HG02938 (cell line): ENCODE results near the gene SMTNL2.

Experiments
- ATAC-seq: cut with Tn5 transposase; IDR thresholded peaks from one replicate; pipeline ENCODE4 v1.9.1; 2021; ENCODE audit warnings: mild to moderate bottlenecking, moderate library complexity; ENCODE audit not compliant: unreplicated experiment

SMTNL2 gene

DNA sequence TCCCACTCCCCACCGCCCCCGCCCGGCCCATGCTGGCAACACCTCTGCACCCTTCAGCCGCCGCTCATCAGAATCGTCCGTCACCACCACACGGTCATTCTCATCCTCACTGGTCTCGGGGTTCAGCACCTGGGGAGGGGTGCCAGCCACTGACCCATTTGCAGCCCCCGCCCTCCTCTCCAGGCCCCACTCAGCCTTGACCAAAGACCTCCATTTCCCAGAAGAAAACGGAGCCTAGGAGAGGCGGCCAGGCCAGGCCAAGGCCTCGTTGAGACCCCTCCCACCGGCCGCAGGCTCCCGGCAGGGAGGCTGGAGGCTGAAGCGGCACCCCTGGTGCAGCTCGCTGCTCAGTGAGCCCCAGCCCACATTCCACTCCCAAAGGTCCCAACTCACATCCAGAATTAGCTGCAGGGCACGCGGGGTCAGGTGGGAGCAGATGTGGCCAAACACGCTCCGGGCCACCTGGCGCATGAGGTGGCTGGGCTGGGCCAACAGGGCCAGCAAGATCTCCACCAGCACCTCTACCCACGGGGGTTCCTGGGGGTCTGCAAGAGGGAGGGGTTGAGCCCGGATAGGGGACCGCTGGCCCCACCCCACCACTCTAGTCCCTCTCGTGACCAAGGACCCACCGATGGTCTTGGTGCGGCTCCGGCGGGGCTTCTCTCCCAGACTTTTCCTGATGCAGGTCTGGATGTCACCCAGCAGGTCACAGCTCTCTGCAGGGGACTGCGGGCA is 38.9 kb upstream of the SMTNL2 start:
- no peak for ATAC-seq

DNA sequence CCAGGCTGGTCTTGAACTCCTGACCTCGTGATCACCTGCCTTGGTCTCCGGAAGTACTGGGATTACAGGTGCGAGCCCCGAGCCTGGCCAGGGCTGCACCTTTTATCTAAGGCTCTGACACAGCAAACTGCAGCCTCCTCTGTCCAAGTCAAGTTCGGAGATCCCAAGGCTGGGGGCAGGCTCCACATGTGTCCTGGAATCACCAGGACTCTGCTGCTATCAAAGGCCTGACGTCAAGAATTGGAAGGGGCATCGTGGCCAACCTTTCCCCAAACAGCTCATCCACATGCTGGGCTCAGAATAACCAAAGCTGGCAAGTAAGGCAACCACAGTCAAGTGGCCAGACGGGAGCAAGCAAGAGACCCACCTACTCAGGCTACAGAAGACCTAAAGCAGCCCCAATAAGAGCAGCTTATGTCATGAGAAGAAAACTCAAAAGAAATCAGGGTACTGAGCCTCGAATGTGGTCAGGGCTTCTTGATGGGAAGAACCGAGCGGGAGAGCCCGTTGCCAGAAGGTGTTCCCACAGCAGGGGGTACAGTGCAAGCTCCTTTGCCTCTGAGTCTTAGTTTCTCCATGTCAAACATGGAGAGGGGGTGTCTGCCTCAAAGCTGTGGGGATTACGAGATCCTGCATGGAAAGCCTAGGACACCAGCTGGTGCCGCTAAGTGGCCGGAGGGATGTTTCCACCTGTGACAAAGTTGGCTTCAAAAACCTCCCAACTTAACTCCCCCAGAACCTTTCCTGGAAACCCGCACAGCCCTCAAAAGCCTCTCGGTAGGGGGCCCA is 37.0 kb upstream of the SMTNL2 start:
- ATAC-seq: no peak

DNA sequence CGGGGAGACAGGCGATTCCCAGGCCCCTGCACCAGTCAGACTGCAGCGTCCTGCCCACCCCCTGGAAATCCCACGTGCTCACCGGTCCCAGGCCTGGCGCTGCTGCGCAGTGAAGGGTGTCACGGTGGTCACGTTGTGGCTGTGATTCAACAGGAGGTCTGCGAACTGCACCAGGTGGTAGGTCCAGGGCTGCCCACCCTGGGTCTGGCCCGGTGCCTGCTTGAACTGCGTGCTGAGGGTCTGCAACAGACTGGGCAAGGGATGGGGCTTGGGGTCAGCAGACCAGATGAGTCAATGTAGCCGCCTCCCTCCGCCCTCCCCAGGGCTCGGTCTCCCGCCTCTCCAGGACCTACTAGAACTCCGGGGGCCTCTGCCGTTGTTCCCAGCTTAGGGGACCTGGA is 36.3 kb upstream of the SMTNL2 start:
- ATAC-seq: no peak

DNA sequence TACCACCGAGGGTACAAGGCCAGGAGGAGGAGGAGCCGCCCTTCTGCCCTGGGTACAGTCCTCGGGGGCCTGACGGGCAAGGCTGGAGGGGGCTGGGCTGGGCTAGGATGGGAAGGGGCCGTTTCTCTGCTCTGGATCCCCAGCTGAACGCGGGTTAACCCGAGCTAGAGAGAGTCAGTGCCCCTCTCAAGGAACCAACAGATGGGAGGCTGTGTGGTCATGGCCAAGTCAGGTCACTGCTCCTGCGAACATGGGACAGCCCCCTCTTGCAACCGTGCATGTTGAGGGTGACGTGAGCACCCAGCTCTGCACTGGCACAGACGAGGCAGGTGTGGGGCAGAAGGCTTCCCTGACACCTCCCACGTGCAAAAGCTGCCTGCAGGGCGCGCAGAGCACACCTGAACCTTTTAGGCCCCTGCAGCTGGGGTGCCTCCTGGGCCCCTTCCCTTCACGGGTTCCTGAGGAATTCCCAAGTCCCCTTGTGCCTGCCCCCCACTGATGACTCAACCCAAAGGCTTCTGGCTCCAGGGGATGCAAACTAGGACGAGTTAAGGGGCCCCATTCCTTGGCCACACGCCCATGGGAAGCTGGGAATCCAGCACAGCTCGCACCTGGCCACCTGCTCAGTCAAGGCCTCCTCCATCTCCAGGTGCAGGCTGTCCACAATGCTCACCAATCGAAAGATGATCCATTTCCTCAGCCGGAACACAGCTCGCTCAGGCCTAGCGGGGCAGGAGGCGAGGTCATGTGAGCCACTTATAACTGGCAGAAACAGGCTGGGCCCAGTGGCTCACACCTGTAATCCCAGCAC is 35.4 kb upstream of the SMTNL2 start:
- no peak for ATAC-seq

DNA sequence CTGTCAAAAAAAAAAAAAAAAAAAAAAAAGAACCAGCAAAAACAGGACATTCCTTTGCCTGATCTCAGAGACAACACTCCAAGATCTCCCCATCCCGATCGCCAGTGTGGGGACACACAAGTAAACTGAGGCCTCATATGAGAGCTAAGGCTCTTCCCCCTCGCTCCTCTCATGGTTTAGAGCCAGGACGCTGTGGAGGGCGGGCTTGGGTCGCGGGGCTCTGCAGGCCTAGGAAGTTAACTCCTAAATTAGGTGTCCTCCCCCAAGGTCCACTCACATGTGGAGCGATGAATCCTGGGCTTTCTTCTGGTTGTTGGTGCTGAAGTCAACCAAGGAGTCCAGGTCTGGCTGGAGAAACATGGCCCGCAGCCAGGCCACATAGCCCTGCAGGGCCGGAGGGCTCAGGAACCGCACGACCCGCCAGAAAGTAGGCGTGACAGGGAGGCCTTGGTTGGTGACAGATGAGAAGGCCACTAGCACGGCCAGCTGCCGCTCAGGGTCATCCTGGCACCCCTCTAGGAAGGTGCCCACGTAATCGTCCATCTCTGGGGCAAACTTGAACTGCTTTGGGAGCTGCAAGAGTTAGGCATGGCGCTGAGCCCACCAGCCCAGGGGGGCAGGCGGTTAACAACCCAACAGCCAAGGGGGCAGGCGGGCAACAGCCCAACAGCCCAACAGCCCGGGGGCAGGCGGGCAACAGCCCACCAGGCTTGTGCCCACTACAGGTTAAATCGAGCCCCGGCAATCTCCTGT is 34.4 kb upstream of the SMTNL2 start:
- no peak for ATAC-seq

DNA sequence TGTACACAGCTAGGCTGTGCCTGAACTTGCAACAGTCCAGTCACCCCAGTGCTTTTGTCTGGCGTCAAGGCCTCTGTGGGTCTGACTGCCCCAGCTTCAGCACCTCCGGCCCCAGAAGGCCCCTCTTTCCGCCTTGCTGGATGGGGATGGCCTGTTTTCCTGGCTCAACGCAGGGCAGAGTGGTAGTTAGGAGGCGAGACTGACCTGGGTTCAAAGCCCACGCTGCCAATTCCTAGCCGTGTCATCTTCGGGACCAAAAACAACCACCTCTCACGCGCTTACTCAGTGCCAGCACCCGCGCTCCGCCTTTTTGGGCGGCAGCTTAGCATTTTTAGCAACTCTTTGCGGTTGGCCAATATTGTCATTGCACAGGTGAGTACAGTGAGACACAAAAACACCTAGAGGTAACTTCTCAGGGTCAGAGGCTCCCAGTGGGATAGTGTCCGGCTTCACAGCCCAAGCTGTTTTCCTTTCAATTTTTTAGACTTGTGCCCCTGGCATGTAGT is 33.7 kb upstream of the SMTNL2 start:
- ATAC-seq: no peak

DNA sequence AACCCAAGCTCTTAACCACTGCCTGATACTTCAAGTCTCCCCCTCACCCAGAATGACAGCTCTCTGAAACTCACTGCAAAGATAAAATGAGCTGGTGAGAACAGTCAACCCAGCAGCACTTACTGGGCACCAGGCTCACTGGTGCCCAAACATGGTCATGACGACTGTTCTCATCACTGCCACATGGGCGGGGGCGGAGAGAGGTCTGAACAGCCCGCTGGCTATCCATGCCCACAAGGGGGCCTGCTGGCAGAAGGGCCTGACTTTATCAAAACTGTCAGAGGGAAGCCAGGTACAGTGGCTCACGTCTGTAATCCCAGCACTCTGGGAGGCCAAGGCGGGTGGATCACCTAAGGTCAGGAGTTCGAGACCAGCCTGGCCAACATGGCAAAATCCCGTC is 33.2 kb upstream of the SMTNL2 start:
- no peak for ATAC-seq

DNA sequence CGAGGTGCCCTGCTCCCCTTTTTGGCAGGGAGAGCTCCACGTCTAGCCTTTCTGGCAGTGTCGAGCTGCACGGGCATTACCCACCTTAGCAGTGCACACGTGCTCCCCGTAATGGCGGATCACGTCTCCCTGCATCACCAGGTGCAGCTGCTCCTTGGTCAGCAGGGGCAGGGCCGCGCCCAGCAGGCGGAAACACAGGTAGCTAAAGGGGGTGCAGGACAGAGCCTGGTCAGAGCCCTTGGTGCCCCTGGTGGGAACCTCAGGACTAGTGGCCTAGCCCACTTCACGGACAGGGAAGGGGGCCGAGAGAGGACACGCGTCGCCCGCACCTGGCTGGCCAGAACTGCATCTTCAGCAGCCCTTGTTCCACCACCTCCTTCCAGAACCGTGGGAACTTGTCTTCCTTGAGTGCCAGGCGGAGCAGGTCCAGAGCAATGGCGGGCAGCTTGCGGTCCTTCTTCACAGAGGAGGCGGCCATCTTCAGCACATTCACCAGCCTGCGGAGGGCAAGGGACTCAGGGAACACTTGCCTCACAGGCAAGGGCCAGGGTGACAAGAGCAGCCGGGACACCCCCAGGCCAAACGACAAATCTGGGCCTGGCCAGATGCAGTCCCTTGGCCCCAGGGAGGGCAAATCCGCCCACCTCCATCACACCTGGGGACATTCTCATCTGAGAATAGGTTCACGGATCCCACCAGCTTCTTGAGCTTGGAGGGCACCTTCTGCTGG is 32.4 kb upstream of the SMTNL2 start:
- no peak for ATAC-seq

DNA sequence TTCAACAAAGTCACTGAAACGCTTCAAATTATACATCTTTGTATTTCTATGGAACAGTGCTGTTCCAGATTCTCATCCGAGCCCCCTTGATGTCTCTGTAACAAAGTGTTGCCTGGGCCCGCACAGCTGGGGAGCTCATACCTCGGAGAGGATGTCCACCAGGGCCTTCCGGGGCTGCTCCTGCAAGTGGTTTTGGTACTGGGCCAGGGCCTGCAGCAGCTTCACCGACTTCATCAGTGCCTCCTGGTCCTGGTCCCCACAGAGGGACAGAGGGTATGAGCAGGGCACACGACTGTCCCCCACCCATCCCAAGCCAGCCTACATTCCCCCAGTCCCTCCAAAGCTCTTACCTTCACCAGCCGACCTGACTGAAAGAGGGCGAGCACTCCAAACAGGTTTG is 30.7 kb upstream of the SMTNL2 start:
- ATAC-seq: no peak

DNA sequence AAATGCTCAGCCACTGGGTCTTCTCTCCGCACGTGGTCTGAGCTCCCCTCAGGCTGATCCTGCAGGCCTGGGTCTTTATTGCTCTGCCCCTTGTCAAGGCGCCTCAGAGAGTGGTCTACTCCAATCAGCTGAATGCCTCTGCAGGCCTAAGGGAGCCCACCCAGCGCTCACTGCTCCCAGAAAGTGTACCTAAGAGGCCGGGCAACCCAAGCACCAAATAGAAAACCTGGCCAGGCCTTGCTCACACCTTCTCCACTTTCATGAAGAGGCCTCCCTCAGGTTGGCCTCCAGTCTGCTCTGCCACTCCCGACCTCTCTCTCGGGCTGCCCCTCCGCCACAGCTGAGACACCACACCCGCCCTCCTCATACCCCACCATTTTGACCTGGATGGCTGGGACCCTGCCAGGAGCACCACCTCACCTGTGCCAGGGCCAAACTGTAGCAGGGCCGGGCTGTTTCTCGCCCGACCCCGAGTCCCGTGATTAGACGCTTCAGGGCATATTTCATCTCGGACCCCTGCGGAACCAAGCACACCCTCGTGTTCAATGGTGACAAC is 29.8 kb upstream of the SMTNL2 start:
- ATAC-seq: no peak

DNA sequence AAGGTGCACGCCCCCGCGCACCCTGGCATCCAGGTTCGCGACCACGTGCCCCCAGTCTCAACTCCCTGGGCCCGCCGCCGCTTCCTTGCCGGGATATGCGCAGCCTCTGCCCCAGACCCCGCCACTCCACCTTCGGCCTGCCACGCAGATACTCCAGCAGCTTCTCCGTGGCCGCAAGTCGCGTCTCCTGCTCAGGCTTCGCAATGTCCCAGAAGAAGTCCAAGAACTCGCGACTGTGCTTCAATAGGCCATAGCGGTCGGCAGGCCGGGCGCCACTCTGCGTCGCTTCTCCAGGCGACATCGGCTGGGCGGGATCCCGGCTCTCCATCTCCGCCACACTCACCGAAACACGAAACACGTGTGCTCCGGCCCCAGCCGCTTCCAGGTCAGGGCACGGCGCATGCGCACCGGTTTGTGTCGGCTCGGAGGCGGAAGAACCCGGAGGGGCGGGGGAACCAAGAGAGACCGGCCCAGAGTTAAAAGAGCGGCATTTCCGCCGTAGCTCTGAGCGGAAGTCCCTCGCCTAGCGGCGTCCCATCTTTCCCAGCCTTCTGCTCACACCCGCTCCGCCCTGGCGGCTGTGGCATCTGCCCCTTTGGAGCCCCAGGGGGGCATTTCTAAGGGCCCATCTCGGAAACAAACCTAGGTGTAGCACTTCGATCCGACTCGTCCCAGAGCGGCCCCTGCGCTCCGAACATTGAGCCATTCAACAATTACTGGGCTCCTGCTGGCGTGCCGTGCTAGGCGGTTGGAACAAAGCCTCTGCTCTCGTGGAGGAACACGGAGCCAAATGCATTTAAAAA is 29.1 kb upstream of the SMTNL2 start, which contains the start of gene MYBBP1A:
Gene MYBBP1A, minus strand, starts transcription at position 388 of the 803 bp plus-strand sequence. Its CDS starts 60 bp downstream, at position 328.
- ATAC-seq: peak; percentile 81

DNA sequence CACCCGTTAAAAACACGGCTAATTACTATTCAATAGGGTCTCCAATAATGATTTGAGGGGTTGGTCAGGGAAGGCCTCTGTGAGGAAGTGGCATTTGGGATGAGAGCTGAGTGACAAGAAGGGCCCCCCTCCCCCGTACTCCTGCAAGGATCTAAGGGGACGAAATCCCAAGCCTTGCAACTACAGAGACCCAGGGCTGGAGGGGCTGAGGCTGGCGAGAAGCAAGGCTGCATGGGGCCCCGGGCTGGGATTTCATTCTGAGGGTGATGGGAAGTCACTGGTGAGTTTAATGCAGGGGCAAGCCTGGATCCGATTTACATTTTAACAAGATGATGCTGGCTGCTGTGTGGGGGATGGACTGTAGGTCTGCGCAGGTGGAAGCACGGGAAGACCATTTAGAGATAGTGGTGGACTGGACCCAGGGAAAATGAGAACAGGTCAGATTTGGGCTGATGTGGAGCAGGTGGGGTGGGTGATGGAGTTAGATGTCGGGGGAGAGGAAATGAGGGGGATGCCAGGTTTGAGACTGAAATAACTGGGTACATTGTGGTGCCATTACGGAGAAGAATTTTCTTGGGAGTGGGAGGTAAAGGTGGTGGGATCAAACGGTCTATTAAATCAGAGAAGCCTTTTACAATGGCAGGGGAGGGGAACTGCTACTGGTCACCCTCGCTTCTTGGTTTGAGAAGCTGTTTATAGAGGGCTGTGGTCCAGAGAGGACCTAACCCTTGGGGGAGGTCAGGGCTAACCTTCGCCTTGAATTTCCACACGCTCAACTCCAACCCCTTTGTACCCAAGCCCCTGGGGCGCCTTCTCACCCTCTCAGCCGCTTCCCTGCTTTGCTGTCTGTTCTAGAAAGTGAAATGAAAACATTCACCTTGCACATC is 28.2 kb upstream of the SMTNL2 start:
- no peak for ATAC-seq

DNA sequence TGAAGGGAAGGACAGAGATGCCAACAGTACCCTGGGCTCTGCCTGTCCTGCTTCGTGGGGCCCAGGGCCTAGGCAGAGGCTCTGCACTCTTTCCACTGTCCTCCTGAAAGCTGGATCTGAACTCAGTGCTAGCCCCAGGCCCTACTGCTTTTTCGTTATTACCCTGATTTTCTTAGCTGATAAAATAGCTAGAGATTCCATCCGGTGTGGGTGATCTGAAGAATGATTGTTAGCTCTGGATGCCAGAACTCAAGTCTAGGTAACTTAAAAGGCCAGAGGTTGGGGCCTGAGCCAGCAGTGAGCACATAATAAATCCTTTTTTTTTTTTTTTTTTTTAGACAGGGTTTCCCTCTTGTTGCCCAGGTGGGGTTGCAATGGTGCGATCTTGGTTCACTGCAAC is 27.3 kb upstream of the SMTNL2 start:
- ATAC-seq: no peak

DNA sequence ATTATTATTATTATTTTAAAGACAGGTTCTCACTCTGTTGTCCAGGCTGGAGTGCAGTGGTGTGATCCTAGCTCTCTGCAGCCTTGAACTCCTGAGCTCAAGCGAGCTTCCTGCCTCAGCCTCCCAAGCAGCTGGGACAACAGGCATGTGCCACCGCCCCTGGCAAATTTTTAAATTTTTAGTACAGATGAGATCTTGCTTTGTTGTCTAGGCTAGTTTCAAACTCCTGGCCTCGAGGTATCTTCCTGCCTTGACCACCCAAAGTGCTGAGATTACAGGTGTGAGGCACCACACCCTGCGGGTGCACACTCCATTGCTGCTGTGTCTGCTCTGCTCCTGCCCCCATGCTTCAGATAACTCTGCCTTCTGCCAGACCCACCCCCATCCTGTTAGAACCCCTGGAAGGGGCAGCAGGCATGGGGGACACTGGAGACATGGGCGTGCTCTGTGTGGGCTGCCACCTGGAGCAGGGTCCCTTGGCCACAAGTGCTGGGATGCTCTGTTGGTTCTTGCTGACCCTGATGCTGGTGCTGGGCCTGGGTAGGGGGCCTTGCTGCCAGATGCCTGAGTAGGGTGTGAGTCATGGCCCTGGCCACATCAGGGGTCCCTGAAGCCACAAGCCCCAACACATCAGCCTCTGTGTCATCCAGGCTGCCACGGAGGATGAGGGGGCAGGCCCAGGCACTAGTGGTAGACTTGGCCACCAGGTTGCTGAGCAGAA is 26.5 kb upstream of the SMTNL2 start:
- ATAC-seq: no peak

DNA sequence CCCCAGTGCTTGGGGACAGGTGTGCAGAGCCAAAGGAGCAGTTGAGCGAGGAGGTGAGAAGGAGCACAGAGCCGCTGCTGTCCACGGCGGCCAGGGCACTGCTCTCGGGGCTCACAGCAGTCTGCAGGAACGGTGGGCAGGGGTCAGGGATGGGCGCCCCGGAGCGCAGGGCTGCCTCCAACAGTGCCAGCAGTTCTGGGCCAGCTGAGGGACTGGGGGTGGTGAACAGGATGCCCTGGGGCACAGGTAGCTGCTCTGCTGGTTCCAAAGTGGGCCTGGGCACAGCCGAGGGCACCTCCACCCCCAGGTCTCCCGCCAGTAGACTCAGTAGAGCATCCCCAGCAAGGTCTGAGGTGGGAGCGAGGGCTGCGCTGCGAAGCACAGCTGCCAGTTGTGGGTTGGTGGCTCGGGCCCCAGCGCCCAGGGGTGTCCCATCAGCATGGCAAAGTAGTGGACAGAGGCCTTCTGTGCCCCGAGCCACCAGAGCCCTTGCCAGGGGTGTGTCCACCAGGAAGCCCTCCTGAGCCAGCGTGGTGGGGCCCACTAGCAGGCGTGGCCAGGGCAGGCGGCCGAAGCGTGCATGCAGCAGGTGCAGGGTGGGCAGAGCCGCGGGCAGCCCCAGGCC is 25.9 kb upstream of the SMTNL2 start:
- ATAC-seq: no peak

DNA sequence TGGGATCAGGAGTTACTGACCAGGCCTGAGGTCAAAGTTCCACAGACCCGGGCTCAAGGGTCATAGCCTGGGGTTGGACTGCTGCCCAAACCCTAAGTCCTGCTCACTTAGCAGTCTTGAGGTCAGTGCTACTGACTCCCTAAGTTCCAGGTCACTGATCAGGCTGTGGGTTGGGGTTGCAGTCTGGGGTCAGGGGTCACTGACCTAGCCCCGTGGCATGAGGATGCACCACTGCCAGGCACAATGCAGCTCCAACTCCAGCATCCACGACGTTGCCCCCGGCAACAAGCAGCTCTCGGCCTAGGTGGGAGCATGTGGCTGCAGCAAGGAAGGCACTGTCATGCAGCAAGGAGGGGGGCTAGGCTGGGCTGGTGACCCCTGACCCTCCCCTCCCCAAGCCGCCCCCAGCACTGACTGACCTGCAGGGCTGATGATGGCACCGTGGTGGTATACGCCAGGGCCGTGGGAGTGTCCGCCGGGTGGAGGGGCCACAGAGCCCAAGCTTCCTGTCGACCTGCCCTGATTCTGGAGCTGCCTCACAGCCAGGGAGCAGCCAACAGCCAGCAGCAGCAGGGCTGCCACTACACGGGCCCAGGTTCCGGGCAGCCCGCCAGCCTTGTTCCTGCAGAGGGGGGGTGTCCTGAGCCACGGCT is 25.1 kb upstream of the SMTNL2 start:
- no peak for ATAC-seq
